LNCAP (cell line): Measurements from ENCODE around the gene ZNF407.

Experiments used
- TF ChIP-seq, protein P1 (sequence below): fragments of 450-650 bp; IDR thresholded peaks from 2 replicates; pipeline ENCODE4 v1.5.1; 2017; ENCODE audit warnings: mild to moderate bottlenecking

ZNF407 gene

DNA sequence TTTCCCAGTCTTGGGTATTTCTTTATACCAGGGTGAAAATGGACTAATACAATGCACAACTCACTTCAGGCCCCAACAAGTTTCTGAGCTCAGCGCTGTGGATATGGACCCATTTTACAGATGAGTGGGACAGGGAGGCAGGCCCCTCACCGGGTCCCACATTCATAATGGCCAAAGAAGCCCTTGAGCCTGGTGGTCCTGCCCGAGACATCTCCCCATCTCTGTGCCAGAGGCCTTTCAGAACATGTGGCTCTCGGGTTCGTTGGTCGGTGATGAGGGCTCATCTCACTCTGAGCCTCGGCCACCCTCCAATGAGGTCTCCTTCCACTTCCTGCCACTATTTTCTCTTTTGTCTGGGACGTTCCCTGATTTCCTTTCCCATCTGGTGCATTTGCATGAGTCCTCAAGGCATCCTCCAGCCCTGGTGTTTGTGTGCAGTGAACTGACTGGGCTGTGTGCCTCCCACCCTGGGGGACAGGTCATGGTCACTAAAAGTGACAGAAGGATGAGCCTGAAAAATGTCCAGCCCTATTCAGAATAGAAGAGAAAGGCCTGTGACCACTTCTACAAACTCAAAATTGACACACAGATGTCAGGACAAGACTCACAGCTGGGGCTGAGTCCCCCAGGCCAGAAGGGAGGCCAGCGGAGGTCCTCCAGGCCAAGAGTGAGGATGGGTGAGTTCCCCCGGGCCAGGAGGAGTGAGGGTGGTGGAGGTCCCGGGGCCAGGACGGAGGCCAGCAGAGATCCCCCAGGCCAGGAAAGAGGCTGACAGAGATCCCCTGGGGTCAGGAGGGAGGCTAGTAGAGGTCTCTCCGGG lies 476.7 kb downstream of the ZNF407 start:
- TF ChIP-seq, protein P1, sequence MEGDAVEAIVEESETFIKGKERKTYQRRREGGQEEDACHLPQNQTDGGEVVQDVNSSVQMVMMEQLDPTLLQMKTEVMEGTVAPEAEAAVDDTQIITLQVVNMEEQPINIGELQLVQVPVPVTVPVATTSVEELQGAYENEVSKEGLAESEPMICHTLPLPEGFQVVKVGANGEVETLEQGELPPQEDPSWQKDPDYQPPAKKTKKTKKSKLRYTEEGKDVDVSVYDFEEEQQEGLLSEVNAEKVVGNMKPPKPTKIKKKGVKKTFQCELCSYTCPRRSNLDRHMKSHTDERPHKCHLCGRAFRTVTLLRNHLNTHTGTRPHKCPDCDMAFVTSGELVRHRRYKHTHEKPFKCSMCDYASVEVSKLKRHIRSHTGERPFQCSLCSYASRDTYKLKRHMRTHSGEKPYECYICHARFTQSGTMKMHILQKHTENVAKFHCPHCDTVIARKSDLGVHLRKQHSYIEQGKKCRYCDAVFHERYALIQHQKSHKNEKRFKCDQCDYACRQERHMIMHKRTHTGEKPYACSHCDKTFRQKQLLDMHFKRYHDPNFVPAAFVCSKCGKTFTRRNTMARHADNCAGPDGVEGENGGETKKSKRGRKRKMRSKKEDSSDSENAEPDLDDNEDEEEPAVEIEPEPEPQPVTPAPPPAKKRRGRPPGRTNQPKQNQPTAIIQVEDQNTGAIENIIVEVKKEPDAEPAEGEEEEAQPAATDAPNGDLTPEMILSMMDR = no peak

DNA sequence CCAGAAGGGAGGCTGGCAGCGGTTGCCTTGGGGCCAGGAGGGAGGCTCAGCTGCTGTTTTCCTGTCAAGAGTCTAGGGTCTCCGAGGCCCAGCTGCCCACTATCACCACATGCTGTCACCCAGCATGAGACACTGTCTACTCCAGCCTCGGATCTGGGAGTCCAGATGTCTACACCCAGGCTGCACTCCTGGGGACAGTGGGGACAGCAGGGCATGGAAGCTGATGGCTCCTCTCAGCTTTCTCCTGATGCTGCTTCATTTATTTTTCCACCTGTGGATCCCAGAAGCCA lies 477.3 kb downstream of the ZNF407 start:
- TF ChIP-seq, protein P1 = no peak

DNA sequence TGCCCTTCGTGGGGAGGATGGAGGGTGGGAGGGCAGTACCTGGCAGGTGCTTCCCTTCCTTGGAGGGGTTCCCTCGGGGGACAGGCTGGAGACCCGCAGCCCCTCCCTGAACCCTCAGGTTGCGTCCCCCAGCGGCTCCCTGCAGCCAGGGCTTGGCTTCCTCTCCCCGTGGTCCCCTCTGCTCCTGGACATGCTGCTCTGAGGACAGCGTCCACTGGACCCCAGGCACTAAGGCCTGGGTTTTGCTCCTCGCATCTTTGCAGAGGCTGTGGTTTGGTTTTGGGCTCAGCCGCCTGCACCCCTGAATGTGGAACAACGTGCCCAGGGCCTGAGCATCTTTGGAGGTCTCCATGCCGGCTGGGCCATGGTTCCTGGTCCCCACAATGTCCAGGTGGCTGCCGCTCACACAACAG lies 477.8 kb downstream of the ZNF407 start:
- TF ChIP-seq, protein P1 = no peak

DNA sequence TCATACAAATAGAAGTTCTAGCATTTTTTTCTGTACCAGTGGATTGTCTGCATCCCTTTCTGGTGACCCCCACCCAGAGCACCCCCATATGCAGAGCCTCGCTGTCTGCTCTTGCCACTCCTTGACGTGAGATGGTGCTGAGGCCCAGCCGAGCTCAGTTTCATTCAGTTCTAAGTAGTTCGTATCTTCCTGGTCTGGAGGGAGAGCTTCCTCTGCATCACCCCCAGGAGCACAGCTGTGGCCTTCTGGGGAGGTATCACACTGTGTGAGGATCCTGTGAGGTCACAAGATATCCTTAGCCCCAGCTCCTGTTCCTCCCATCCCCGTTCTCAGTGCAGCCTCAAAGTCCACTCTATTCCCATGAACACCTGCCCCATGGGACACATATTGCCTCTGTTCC lies 478.6 kb downstream of the ZNF407 start:
- TF ChIP-seq, protein P1 = no peak

DNA sequence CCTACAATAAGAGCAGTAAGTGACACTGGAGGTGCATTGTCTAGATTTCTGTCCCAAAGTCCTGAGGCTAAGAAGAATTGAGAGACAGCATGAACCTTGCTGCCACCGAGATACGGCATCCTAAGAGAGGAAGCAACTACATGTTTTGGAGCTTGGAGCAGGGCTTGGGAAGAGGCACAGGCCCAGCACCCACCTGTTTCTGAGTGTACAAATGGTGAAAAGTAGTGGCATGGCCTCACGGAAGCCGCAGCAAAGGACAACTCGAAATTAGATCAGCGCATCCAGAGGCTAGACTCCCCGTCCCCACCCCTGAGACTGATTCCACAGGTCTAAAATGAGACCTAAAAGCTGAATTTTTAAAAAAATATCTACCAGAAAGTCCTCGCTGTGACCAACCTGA lies 483.8 kb downstream of the ZNF407 start:
- TF ChIP-seq, protein P1 = no peak

DNA sequence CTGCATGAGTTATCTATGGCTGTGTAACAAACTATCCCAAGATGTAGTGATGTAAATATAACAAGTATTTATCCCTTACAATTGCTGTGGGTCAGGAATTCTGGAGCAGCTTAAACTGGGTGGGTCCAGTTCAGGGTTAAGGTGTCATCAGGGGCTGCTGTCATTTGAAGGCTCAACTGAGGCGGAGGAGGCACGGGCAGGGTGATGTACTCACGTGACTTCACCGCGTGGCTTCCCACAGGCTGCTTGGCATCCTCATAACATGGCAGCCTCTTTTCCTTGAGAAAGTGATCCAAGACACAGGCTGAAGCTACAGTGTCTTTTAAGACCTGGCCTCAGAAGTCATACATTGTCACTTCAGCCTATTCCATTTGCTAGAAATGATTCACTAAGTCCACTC lies 485.5 kb downstream of the ZNF407 start:
- TF ChIP-seq, protein P1 = no peak

DNA sequence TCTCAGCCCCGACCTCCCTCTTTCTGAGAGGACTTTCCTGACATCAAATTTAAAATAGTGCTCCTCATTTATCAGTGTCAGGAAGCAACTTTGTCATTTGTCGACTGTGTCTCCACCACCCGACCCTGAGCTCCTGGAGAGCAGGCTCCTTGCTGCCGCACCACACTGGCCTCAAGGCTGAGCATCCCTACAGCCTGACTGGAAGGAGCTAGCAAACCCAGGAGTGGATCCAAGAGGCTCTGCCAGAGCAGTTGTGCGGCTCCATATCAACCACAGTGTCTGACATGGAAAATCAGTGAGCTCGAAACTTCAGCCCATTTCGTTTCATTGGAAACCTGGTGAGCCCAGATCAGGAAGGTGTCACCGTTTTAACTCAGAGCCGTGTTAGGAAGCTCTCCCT lies 486.1 kb downstream of the ZNF407 start:
- TF ChIP-seq, protein P1 = no peak

DNA sequence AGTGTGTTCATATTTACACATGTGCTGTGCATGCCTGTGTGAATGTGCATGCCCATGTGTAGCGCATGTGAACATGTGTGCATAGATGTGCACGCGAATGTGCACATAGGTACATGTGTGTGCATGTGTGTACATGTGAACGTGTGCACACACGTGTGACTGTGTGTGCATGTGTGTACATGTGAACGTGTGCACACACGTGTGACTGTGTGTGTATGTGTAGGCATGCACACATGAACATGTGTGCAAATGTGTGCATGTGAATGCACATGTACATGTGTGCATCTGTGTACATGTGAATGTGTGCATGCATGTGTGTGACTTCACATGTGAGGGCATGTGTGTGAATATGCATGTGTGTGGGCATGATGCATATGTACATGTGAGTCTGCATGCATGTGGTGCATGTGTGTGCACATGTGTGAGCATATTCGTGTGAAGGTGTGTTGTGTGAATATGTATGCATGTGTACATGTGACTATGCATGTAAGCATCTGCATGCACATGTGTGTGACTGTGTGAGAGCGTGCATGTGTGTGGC lies 488.9 kb downstream of the ZNF407 start:
- TF ChIP-seq, protein P1 = no peak
